Posterior vena cava (tissue), 2 donors: ENCODE results near the gene RIPPLY3. TPM values are rescaled to one million over a fixed set of nuclear protein-coding genes. Genes with fewer than 3 reads are reported as not detected.
A peak's percentile ranks its signal among the peaks of the same experiment; 100 is the strongest.

Source experiments
- DNase-seq: peaks from one replicate; pipeline ENCODE4 v3.0.0-alpha.2; 2020; ENCODE audit warnings: low spot score
- intact Hi-C, 2 donors: fragments of 100-400 bp; cut with DNase I; formaldehyde crosslinking; loops; one replicate each; pipeline versions ENCODE4 v1.14.1 to v1.14.2; 2022 to 2023
- long read RNA-seq, 2 donors: library from polyadenylated mRNA; unstranded; transcript quantifications; one replicate each; pipeline ENCODE4 v2.0.0, GENCODE V29; 2020 to 2021
- total RNA-seq, 2 donors: library from RNA; stranded (reverse); fragmentation: NEBNext Ultra II Directional; extraction: Animal tissue kit (Norgen Biotek cat#: 25700); gene quantifications; one replicate each; pipeline ENCODE4 v1.2.1, GENCODE V29; 2021
- donor health status: DM: yes; HTN: yes; CAD: no.
- donor health status: DM: yes; HTN: yes; CAD: no.

The RIPPLY3 gene, protein sequence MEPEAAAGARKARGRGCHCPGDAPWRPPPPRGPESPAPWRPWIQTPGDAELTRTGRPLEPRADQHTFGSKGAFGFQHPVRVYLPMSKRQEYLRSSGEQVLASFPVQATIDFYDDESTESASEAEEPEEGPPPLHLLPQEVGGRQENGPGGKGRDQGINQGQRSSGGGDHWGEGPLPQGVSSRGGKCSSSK
- total RNA-seq, result not detected
- long read RNA-seq, donor 1, result 0 reads
- long read RNA-seq, donor 2, result 0 reads

GRCh38 chr21:37006486-37007291 lies at the start of gene RIPPLY3:
Gene RIPPLY3 (plus strand): TSS chr21:37006702. CDS start chr21:37006773, 71 bp downstream.
- intact Hi-C loops, result no loop called here
- DNase-seq, result no peak

DNA sequence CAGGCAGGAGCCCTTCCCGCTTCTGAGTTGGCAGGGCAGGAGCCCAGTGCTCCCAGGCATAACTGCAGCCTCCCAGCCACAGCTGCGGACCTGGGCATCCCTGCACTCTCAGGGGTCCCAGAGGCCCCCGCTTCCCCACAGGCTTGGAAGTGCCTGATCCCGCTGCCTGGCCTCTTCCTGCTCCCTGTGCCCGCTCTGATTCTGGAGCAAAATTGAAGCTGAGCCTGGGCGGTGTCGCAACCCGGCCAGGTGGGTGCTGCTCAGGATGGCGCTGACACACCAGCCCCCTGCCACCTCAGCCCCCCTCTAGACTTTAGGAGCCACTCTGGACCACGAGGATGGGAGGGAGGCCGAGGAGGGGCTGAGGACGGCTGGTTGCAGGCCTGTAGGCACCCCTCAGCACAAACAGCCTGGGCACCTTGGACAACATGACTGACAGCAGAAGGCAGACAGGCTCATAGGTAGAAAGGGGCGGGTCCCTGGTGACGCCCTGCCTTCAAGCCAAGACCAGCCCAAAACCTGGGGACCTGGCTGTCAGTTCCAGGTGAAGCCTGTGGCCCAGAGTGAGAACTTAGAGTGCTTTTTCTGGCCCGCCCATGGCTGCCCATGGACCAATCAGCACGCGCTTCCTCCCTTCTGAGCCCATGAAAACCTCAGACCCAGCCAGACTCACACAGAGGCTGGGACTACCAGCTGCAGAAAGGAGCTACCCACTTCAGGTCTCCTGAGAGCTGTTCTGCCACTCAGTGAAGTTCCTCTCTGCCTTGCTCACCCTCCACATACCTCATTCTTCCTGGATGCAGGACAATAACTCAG lies 47.3 kb upstream of the RIPPLY3 start:
- intact Hi-C loops, result loop anchor here in 1 of 2 donors (10.0 kb wide), 1 partner anchor 796 kb away; no protein-coding TSS in a partner anchor
- DNase-seq, result no peak

GRCh38 chr21:36960676-36961284 lies 45.7 kb upstream of the RIPPLY3 start:
- no peak for DNase-seq
- intact Hi-C loops, result no loop called here

DNA sequence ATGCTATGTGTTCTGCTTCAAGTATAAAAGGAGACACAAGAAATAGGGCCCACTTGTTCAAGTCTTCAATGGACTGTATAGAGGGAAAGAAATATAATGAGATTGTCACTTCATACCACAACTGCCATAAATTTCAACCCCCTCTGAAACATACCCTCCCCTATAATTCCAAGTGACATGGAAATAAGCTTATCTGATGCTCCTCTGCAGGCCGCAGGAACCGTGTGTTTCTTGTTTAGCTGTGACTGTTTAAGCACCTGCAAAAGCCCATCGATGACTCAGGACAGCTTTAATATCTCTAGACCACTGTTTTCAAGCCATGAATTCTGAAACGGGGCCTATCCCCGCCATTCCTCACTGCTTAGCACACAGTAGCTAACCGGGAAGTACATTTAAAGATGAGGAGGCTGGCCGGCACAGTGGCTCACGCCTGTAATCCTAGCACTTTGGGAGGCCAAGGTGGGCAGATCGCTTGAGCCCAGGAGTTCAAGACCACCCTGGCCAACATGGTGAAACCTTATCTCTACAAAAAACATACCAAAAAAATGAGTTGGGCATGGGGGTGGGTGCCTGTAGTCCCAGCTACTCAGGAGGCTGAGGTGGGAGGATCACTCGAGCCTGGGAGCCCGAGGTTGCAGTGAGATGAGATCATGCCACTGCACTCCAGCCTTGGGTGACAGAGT lies 44.3 kb upstream of the RIPPLY3 start:
- intact Hi-C loops, result no loop called here
- DNase-seq, result no peak

DNA sequence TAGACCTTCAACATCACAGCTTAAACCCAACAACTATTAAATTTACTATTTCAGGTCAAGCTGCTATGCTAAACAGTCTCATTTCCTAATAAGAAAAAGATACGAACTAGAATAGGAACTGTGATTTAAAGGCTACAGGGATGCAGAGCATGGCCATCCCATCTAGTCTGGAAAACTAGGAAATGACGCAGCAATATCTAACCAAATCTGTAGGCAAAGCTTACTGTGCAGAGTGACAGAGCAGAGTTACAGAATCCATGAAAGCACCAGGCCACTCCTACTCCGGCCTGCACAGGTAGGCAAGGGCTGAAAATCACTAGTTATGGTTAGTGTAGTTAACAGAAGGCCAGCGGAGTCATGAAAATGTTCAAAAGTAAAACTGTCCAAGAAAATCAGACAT lies 42.1 kb upstream of the RIPPLY3 start:
- intact Hi-C loops, result no loop called here

GRCh38 chr21:36964827-36965719 lies 41.4 kb upstream of the RIPPLY3 start:
- DNase-seq, result no peak
- intact Hi-C loops, result no loop called here

More for the DNA sequence above, 42.1 kb upstream of the RIPPLY3 start:
- no peak for DNase-seq

- intact Hi-C loops, result no loop called here
- DNase-seq, result no peak
Observed at GRCh38 chr21:36965720-36966065, 40.8 kb upstream of the RIPPLY3 start.

DNA sequence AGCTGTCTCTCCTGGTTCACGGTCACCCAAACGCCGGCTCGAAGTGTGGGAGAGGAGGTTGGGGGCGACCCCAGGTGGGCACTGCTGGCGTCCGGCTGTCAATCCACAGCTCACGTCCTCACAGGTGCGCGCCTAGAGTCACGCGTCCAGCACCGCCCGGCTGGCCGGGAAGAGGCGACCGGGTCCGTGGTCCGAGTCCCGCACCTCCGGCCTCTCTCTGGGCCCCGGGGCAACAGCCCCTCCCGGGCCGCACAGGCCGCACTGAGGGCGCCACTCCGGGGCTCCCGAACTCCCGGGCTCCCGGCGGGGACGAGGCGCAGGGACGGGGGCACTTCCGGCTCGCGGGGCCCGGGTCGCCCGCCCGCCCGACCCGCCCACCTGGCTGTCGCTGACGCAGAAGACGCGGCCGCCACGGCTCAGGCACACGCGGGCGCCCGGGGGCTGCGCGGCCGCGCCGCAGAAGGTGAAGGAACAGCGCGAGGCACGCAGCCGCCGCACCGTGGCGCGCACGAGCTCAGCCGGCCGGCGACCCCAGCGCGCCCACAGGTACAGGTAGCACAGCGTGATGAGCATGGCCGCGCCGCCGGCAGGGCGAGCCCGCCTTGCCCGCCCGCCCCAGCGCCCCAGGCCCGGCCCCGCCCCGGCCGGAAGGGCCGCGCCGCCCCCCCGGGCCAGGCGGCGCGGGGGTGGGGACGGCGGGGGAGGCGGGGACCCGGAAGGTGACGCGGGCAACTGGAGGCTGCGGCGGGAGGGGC lies 40.3 kb upstream of the RIPPLY3 start, which contains the start of gene HLCS:
TSS of gene HLCS (minus strand) at position 604 of the 755 bp plus-strand sequence. CDS start at position 573, 31 bp downstream.
- peak; percentile 85 for DNase-seq
- intact Hi-C loops, result no loop called here

GRCh38 chr21:36966821-36967768 lies 39.4 kb upstream of the RIPPLY3 start:
- DNase-seq, result no peak
- intact Hi-C loops, result no loop called here

GRCh38 chr21:36968414-36968813 lies 38.1 kb upstream of the RIPPLY3 start:
- intact Hi-C loops, result no loop called here
- DNase-seq, result no peak

DNA sequence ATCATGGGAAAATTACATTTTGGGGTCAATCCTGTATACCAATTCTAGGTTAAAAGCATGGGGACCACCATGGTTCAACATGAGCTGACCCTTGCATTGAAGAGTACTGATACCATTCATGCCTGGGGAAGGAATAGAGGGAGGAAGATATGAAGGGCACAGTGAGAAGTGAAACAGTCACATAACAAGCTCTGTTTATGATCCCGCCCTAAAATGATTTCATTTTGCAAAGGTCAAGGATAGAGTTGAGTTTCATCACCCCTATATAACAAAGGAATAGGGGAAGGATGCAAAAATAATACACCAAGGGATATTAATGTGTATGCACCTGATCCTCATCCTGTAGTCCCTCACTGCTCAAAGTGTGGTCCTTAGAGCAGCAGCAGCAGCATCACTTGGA lies 37.5 kb upstream of the RIPPLY3 start:
- DNase-seq, result no peak
- intact Hi-C loops, result no loop called here

DNA sequence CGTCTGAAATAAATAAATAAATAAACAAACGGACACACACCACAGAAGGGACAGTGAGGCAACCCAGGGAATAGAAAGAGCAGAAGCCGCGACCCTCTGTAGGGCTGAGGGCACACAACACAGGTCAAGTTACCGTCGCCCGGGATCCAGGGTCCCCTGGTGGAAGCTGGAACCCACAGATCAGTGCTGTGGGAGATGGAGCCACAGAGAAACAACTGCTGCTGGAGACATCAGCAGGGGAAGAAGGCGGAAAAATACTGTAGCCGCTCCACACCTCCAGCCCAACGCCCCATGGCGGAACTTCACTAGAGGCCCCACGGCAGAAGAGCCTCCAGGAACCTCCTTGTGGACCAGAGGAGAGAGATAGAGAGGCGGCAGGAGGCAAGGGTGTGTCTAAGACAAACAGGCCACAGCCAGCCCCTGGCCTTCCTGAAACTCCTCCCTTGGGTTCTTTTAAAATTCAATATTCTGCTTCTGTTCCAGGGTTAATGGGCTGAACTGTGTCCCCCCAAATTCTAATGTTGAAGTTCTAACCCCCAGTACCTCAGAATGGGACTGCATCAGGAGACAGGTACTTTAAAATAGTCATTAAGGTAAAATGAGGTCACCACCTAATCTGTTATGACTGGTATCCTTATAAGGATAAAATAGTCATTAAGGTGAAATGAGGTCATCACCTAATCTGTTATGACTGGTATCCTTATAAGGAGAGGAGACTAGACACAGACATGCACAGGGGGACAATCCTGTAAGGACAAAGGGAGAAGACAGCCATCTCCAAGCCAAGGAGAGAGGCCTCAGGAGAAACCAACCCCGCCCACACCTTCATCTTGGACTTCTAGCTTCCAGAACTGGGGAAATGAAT lies 32.3 kb upstream of the RIPPLY3 start:
- intact Hi-C loops, result no loop called here
- no peak for DNase-seq

GRCh38 chr21:36974851-36975192 lies 31.7 kb upstream of the RIPPLY3 start:
- intact Hi-C loops, result no loop called here
- DNase-seq, result no peak

DNA sequence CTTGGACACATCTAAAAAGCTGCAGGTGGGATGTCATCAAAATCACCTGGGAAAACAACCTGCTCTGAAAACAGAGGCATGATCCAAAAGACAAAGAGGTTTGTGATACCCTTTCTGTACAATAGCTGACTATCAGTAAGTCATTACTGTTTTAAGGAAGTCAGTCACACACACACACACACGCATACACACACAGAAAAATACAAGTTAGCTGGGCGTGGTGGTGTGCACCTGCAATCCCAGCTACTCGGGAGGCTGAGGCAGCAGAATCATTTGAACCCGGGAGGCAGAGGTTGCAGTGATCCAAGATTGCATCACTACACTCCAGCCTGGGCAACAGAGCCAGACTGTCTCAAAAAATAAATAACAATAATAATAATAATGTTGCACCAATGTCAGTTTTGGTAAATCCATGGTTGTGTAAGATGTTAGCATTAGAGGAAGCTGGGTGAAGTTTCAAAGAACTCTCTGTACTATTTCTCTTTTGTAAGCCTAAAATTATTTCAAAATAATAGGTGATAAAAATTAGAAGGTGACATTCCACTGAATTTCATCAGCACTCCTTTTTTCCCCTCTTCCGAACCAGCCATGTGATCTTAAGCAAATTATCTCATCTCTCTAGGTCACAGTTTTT lies 30.2 kb upstream of the RIPPLY3 start:
- no peak for DNase-seq
- intact Hi-C loops, result no loop called here
